WTC11 (cell line): ENCODE measurements around the gene POLR1C. TPM values are rescaled to one million over a fixed set of nuclear protein-coding genes. Genes with fewer than 3 reads are reported as not detected.

Source experiments
- ATAC-seq: fragments of 200-7000 bp; cut with Tn5 transposase; 2 replicates; pipeline ENCODE4 v1.10.0; 2021; ENCODE audit warnings: mild to moderate bottlenecking, moderate library complexity
- CTCF ChIA-PET: fragments of 300-600 bp; sonication (Branson Sonifier 250); formaldehyde crosslinking; loops from one replicate; lab custom pipeline; 2021; ENCODE audit warnings: antibody characterized with exemption; lab: Charles Lee
- POLR2A ChIA-PET: fragments of 350-600 bp; sonication (Branson Sonifier 250); formaldehyde crosslinking; loops from one replicate; lab custom pipeline; 2021; ENCODE audit warnings: antibody characterized with exemption; lab: Charles Lee
- DNase-seq: peaks from one replicate; pipeline ENCODE4 v3.0.0; 2021; ENCODE audit warnings: low spot score
- H3K27ac Mint-ChIP-seq: 2 replicates; pipeline ENCODE4 v1.8.0; 2021; ENCODE audit warnings: mixed read lengths
- H3K27me3 Mint-ChIP-seq: 2 replicates; pipeline ENCODE4 v1.8.0; 2021; ENCODE audit warnings: low read depth, mild to moderate bottlenecking, moderate library complexity, mixed read lengths
- H3K36me3 Mint-ChIP-seq: 2 replicates; pipeline ENCODE4 v1.8.0; 2021; ENCODE audit warnings: mixed read lengths
- H3K4me1 Mint-ChIP-seq: 2 replicates; pipeline ENCODE4 v1.8.0; 2022; ENCODE audit warnings: mixed read lengths
- H3K4me3 Mint-ChIP-seq: 2 replicates; pipeline ENCODE4 v1.8.0; 2021; ENCODE audit warnings: mild to moderate bottlenecking, moderate library complexity, mixed read lengths
- H3K9me3 Mint-ChIP-seq: 2 replicates; pipeline ENCODE4 v1.8.0; 2021; ENCODE audit warnings: mixed read lengths
- CREB1 ChIP-seq: sonication (generic); formaldehyde crosslinking; IDR thresholded peaks from 2 replicates; pipeline ENCODE4 v1.8.0; 2023; ENCODE audit warnings: mild to moderate bottlenecking, missing genetic modification reagents
- ELF4 ChIP-seq: sonication (generic); formaldehyde crosslinking; IDR thresholded peaks from 2 replicates; pipeline ENCODE4 v1.8.1; 2022; ENCODE audit warnings: low read depth, mild to moderate bottlenecking, moderate library complexity, missing genetic modification reagents
- EMX1 ChIP-seq: fragments of 250-450 bp; sonication (Bioruptor Pico); IDR thresholded peaks from 2 replicates; pipeline ENCODE4 v1.8.0; 2021; ENCODE audit warnings: mild to moderate bottlenecking
- ETV6 ChIP-seq: sonication (generic); formaldehyde crosslinking; IDR thresholded peaks from 2 replicates; pipeline ENCODE4 v1.8.1; 2022; ENCODE audit warnings: mild to moderate bottlenecking, missing genetic modification reagents
- FOXP1 ChIP-seq: sonication (generic); formaldehyde crosslinking; IDR thresholded peaks from 2 replicates; pipeline ENCODE4 v1.8.0; 2022; ENCODE audit warnings: missing genetic modification reagents, mild to moderate bottlenecking, moderate library complexity, borderline replicate concordance
- GABPB1 ChIP-seq: sonication (generic); formaldehyde crosslinking; IDR thresholded peaks from 2 replicates; pipeline ENCODE4 v1.8.1; 2023; ENCODE audit warnings: mild to moderate bottlenecking, missing genetic modification reagents
- JAZF1 ChIP-seq: fragments of 250-450 bp; sonication (Bioruptor Pico); IDR thresholded peaks from 2 replicates; pipeline ENCODE4 v1.9.0; 2021; ENCODE audit warnings: moderate library complexity, mild to moderate bottlenecking, inconsistent platforms
- JUN ChIP-seq: sonication (generic); formaldehyde crosslinking; IDR thresholded peaks from 2 replicates; pipeline ENCODE4 v1.8.0; 2023; ENCODE audit warnings: mild to moderate bottlenecking, missing genetic modification reagents
- NR1H2 ChIP-seq: sonication (generic); formaldehyde crosslinking; IDR thresholded peaks from 2 replicates; pipeline ENCODE4 v1.9.0; 2021; ENCODE audit warnings: mild to moderate bottlenecking, moderate library complexity, missing genetic modification reagents
- TP53 ChIP-seq: sonication (generic); formaldehyde crosslinking; IDR thresholded peaks from 2 replicates; pipeline ENCODE4 v1.8.1; 2023; ENCODE audit warnings: mild to moderate bottlenecking, missing genetic modification reagents
- ZNF423 ChIP-seq: fragments of 250-450 bp; sonication (Bioruptor Pico); IDR thresholded peaks from 2 replicates; pipeline ENCODE4 v2.1.2; 2022; ENCODE audit warnings: mild to moderate bottlenecking, moderate library complexity
- ZNF671 ChIP-seq: fragments of 250-450 bp; sonication (Bioruptor Pico); IDR thresholded peaks from 2 replicates; pipeline ENCODE4 v1.8.0; 2021; ENCODE audit warnings: mild to moderate bottlenecking
- total RNA-seq: library from RNA; stranded (reverse); gene quantifications from 3 replicates; pipeline ENCODE4 v1.2.3, GENCODE V29; 2021
- TF ChIP-seq, protein P1 (sequence below): fragments of 250-450 bp; sonication (Bioruptor Pico); IDR thresholded peaks from 2 replicates; pipeline ENCODE4 v2.1.2; 2022; ENCODE audit warnings: mild to moderate bottlenecking, moderate library complexity
- TF ChIP-seq, protein P2 (sequence below): sonication (generic); formaldehyde crosslinking; IDR thresholded peaks from 2 replicates; pipeline ENCODE4 v1.8.1; 2022; ENCODE audit warnings: mild to moderate bottlenecking, missing genetic modification reagents, moderate library complexity, borderline replicate concordance
- TF ChIP-seq, protein P3 (sequence below): fragments of 250-450 bp; sonication (Bioruptor Pico); IDR thresholded peaks from 2 replicates; pipeline ENCODE4 v1.9.0; 2021; ENCODE audit warnings: mild to moderate bottlenecking
- TF ChIP-seq, protein P4 (sequence below): sonication (generic); formaldehyde crosslinking; IDR thresholded peaks from 2 replicates; pipeline ENCODE4 v1.8.1; 2023; ENCODE audit warnings: mild to moderate bottlenecking, missing genetic modification reagents, moderate library complexity
- TF ChIP-seq, protein P5 (sequence below): sonication (generic); formaldehyde crosslinking; IDR thresholded peaks from 2 replicates; pipeline ENCODE4 v1.8.1; 2023; ENCODE audit warnings: mild to moderate bottlenecking, missing genetic modification reagents, moderate library complexity
- TF ChIP-seq, protein P6 (sequence below): sonication (generic); formaldehyde crosslinking; IDR thresholded peaks from 2 replicates; pipeline ENCODE4 v1.8.1; 2022; ENCODE audit warnings: missing genetic modification reagents, borderline replicate concordance
- TF ChIP-seq, protein P7 (sequence below): sonication (generic); formaldehyde crosslinking; IDR thresholded peaks from 2 replicates; pipeline ENCODE4 v1.8.0; 2022; ENCODE audit warnings: mild to moderate bottlenecking, missing genetic modification reagents
- TF ChIP-seq, protein P8 (sequence below): sonication (generic); formaldehyde crosslinking; IDR thresholded peaks from 2 replicates; pipeline ENCODE4 v1.8.0; 2023; ENCODE audit warnings: missing genetic modification reagents, mild to moderate bottlenecking, borderline replicate concordance

The POLR1C gene
- total RNA-seq, 1 experiment from 2014 or later: 46.6 TPM

DNA sequence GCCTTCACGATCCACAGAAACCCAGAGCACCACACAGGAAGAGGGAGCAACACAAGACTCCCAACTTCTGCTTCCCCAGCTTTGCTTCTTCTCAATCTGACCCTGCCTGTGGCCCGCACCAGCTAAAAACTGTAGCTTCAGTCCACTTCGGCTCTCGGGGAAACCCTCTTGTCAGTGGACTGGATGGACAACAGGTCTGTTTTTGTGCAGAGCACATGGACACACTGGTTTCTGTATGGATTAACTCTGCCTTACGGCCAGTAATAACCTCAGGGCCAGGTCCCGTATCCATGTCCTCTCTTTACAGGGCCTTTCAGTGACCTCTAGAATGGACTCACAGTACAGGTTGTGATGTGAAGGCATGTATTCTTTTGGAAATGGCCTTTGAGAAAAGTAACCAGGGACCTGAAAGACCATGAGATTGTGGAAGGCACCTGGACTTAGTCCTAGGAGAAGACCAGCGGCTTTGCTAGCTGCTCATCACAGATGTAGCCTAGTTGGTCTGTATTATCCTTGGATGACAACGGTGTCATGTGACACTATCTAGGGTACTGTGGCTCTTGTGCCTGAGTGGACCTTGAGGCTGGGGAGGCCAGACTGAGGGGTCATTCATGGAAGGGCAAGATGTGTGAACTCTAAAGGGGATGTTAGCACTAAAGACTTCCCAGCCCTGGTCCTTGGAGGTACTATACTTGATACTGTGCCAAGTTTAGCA is 5.8 kb downstream of the POLR1C start (continued):
- TF ChIP-seq, protein P1, sequence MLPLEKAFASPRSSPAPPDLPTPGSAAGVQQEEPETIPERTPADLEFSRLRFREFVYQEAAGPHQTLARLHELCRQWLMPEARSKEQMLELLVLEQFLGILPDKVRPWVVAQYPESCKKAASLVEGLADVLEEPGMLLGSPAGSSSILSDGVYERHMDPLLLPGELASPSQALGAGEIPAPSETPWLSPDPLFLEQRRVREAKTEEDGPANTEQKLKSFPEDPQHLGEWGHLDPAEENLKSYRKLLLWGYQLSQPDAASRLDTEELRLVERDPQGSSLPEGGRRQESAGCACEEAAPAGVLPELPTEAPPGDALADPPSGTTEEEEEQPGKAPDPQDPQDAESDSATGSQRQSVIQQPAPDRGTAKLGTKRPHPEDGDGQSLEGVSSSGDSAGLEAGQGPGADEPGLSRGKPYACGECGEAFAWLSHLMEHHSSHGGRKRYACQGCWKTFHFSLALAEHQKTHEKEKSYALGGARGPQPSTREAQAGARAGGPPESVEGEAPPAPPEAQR: no peak
- TF ChIP-seq JAZF1 (CRISPR knock-in tag): no peak
- TF ChIP-seq JUN (CRISPR knock-in tag): no peak
- TF ChIP-seq, protein P2, sequence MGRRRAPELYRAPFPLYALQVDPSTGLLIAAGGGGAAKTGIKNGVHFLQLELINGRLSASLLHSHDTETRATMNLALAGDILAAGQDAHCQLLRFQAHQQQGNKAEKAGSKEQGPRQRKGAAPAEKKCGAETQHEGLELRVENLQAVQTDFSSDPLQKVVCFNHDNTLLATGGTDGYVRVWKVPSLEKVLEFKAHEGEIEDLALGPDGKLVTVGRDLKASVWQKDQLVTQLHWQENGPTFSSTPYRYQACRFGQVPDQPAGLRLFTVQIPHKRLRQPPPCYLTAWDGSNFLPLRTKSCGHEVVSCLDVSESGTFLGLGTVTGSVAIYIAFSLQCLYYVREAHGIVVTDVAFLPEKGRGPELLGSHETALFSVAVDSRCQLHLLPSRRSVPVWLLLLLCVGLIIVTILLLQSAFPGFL (CRISPR knock-in tag): no peak
- no peak for TF ChIP-seq GABPB1 (CRISPR knock-in tag)
- TF ChIP-seq, protein P3, sequence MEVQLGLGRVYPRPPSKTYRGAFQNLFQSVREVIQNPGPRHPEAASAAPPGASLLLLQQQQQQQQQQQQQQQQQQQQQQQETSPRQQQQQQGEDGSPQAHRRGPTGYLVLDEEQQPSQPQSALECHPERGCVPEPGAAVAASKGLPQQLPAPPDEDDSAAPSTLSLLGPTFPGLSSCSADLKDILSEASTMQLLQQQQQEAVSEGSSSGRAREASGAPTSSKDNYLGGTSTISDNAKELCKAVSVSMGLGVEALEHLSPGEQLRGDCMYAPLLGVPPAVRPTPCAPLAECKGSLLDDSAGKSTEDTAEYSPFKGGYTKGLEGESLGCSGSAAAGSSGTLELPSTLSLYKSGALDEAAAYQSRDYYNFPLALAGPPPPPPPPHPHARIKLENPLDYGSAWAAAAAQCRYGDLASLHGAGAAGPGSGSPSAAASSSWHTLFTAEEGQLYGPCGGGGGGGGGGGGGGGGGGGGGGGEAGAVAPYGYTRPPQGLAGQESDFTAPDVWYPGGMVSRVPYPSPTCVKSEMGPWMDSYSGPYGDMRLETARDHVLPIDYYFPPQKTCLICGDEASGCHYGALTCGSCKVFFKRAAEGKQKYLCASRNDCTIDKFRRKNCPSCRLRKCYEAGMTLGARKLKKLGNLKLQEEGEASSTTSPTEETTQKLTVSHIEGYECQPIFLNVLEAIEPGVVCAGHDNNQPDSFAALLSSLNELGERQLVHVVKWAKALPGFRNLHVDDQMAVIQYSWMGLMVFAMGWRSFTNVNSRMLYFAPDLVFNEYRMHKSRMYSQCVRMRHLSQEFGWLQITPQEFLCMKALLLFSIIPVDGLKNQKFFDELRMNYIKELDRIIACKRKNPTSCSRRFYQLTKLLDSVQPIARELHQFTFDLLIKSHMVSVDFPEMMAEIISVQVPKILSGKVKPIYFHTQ: no peak

DNA sequence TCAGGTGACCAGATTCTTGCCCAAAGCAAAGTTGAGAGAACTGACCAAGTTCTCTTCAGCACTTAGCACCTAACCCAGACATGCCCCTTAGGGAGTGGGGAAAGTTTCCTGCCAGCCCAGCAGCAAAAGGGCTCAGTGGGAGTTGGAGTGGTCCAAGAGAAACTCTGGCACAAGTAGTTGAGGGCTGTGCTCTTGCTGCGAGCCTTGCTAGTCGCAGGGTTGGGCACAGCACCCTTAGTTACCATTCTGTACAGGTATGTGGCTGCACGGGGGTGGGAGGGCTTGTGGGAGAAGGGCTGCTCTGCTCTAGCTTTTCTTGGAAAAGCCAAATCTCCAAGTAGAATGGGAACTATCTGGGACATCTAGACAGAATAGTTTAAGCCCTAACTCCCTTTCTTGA is 6.4 kb downstream of the POLR1C start:
- no peaks in the 10 kb centered on the region for H3K27me3 Mint-ChIP-seq

DNA sequence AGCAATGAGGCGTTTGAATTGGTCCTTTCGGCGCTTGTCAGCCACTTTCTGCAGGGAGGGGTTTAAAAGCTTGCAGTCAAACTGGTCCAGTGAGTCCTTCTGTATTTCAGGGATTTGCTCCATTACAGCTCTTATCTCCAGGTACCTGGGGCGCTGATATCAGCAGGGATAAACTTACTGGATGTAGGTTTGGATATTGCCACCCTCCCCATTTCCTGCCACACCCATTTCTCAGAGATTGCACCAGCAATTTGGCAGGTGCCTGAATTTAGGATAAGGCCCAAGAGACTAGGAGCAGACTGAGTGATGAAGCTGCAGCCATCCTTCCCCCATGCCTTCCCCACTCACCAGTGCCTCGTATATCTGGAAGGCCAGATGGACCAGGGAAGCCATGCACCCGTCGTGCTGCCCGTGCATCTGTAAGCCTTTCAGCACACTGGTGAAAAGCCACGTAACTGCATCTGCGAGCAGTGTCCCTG is 7.6 kb downstream of the POLR1C start:
- POLR2A ChIA-PET: interaction anchor here (0.6 to 0.7 kb wide), 2 partner anchors 95 to 417 kb away, joined by 3 to 4 read pairs; no protein-coding TSS in a partner anchor
- H3K27ac Mint-ChIP-seq: no peak overlapping the region
- peaks cover 75% of the 10 kb centered on the region for H3K36me3 Mint-ChIP-seq
- no peak for TF ChIP-seq FOXP1
- TF ChIP-seq, protein P4, sequence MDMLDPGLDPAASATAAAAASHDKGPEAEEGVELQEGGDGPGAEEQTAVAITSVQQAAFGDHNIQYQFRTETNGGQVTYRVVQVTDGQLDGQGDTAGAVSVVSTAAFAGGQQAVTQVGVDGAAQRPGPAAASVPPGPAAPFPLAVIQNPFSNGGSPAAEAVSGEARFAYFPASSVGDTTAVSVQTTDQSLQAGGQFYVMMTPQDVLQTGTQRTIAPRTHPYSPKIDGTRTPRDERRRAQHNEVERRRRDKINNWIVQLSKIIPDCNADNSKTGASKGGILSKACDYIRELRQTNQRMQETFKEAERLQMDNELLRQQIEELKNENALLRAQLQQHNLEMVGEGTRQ: no peak
- TF ChIP-seq, protein P5, sequence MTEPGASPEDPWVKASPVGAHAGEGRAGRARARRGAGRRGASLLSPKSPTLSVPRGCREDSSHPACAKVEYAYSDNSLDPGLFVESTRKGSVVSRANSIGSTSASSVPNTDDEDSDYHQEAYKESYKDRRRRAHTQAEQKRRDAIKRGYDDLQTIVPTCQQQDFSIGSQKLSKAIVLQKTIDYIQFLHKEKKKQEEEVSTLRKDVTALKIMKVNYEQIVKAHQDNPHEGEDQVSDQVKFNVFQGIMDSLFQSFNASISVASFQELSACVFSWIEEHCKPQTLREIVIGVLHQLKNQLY (CRISPR knock-in tag): no peak
- TF ChIP-seq EMX1 (CRISPR knock-in tag): no peak
- TF ChIP-seq, protein P6, sequence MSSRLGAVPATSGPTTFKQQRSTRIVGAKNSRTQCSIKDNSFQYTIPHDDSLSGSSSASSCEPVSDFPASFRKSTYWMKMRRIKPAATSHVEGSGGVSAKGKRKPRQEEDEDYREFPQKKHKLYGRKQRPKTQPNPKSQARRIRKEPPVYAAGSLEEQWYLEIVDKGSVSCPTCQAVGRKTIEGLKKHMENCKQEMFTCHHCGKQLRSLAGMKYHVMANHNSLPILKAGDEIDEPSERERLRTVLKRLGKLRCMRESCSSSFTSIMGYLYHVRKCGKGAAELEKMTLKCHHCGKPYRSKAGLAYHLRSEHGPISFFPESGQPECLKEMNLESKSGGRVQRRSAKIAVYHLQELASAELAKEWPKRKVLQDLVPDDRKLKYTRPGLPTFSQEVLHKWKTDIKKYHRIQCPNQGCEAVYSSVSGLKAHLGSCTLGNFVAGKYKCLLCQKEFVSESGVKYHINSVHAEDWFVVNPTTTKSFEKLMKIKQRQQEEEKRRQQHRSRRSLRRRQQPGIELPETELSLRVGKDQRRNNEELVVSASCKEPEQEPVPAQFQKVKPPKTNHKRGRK (CRISPR knock-in tag): no peak
- TF ChIP-seq, protein P7, sequence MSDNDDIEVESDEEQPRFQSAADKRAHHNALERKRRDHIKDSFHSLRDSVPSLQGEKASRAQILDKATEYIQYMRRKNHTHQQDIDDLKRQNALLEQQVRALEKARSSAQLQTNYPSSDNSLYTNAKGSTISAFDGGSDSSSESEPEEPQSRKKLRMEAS (CRISPR knock-in tag): no peak
- TF ChIP-seq, protein P8, sequence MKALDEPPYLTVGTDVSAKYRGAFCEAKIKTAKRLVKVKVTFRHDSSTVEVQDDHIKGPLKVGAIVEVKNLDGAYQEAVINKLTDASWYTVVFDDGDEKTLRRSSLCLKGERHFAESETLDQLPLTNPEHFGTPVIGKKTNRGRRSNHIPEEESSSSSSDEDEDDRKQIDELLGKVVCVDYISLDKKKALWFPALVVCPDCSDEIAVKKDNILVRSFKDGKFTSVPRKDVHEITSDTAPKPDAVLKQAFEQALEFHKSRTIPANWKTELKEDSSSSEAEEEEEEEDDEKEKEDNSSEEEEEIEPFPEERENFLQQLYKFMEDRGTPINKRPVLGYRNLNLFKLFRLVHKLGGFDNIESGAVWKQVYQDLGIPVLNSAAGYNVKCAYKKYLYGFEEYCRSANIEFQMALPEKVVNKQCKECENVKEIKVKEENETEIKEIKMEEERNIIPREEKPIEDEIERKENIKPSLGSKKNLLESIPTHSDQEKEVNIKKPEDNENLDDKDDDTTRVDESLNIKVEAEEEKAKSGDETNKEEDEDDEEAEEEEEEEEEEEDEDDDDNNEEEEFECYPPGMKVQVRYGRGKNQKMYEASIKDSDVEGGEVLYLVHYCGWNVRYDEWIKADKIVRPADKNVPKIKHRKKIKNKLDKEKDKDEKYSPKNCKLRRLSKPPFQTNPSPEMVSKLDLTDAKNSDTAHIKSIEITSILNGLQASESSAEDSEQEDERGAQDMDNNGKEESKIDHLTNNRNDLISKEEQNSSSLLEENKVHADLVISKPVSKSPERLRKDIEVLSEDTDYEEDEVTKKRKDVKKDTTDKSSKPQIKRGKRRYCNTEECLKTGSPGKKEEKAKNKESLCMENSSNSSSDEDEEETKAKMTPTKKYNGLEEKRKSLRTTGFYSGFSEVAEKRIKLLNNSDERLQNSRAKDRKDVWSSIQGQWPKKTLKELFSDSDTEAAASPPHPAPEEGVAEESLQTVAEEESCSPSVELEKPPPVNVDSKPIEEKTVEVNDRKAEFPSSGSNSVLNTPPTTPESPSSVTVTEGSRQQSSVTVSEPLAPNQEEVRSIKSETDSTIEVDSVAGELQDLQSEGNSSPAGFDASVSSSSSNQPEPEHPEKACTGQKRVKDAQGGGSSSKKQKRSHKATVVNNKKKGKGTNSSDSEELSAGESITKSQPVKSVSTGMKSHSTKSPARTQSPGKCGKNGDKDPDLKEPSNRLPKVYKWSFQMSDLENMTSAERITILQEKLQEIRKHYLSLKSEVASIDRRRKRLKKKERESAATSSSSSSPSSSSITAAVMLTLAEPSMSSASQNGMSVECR (CRISPR knock-in tag): no peak
- TF ChIP-seq NR1H2 (CRISPR knock-in tag): no peak
- DNase-seq (no peak), ATAC-seq (no peak)
- H3K27me3 Mint-ChIP-seq: no peaks in the 10 kb centered on the region
- CTCF ChIA-PET: no interaction called here
- H3K4me1 Mint-ChIP-seq: no peaks in the 10 kb centered on the region
- H3K9me3 Mint-ChIP-seq: no peaks in the 10 kb centered on the region
- no peak overlapping the region for H3K4me3 Mint-ChIP-seq

More for the DNA sequence above, 6.4 kb downstream of the POLR1C start:
- no peak overlapping the region for H3K4me3 Mint-ChIP-seq
- no peaks in the 10 kb centered on the region for H3K9me3 Mint-ChIP-seq
- POLR2A ChIA-PET: no interaction called here
- TF ChIP-seq ETV6 (CRISPR knock-in tag) (no peak), ZNF671 (CRISPR knock-in tag) (no peak), CREB1 (CRISPR knock-in tag) (no peak), ELF4 (no peak), TP53 (CRISPR knock-in tag) (no peak), ZNF423 (CRISPR knock-in tag) (no peak)
- TF ChIP-seq, all 79 proteins: peak for 0
- Mint-ChIP-seq H3K36me3 (peaks cover 64% of the 10 kb centered on the region), H3K4me1 (no peaks in the 10 kb centered on the region), H3K27ac (no peak overlapping the region)
- ATAC-seq: no peak
- CTCF ChIA-PET: no interaction called here
- DNase-seq: no peak
